Natural killer cell (primary cell): Measurements from ENCODE around the gene KIF6. TPM values are rescaled to one million over a fixed set of nuclear protein-coding genes. Genes with fewer than 3 reads are reported as not detected.

Experiments
- ATAC-seq, 3 donors: fragments of 150-1000 bp in 2 of 3; fragments of 200-7000 bp in 1 of 3; cut with Tn5 transposase; 1 replicate in 1 of 3; 2 replicates in 2 of 3; pipeline ENCODE4 v1.10.0; 2021; ENCODE audit warnings: mild to moderate bottlenecking in 2 of 3, moderate library complexity in 2 of 3
- DNase-seq, 2 donors: peaks; one replicate each; pipeline versions ENCODE4 v3.0.0 to v3.0.0-alpha.2; 2013 to 2021; ENCODE audit warnings: mixed read lengths in 1 of 2
- H3K27ac ChIP-seq: one replicate; pipeline ENCODE4 v1.5.1; 2013; ENCODE audit warnings: mild to moderate bottlenecking, low read length
- H3K27me3 ChIP-seq: one replicate; pipeline ENCODE4 v1.6.1; 2013; ENCODE audit warnings: low read length; ENCODE audit not compliant: control insufficient read depth, insufficient read depth
- H3K36me3 ChIP-seq: one replicate; pipeline ENCODE4 v1.6.1; 2013; ENCODE audit warnings: low read length; ENCODE audit not compliant: control insufficient read depth, insufficient read depth
- H3K4me1 ChIP-seq: one replicate; pipeline ENCODE4 v1.6.1; 2013; ENCODE audit warnings: low read length; ENCODE audit not compliant: control insufficient read depth, insufficient read depth
- H3K4me3 ChIP-seq: one replicate; pipeline ENCODE4 v1.5.1; 2013; ENCODE audit warnings: low read length
- H3K9me3 ChIP-seq: one replicate; pipeline ENCODE4 v1.6.1; 2013; ENCODE audit warnings: low read length; ENCODE audit not compliant: control insufficient read depth, insufficient read depth
- H3K27ac Mint-ChIP-seq, 2 donors: one replicate each; pipeline ENCODE4 v1.8.0; 2022; ENCODE audit warnings: mild to moderate bottlenecking in 2 of 2, mixed read lengths in 2 of 2, moderate library complexity in 1 of 2
- H3K27me3 Mint-ChIP-seq, 2 donors: one replicate each; pipeline ENCODE4 v1.8.0; 2022; ENCODE audit warnings: low read depth in 2 of 2, mixed read lengths in 2 of 2
- H3K36me3 Mint-ChIP-seq: one replicate; pipeline ENCODE4 v1.8.0; 2022; ENCODE audit warnings: mixed read lengths
- H3K4me1 Mint-ChIP-seq, 2 donors: one replicate each; pipeline ENCODE4 v1.8.0; 2022; ENCODE audit warnings: mixed read lengths in 2 of 2
- H3K4me3 Mint-ChIP-seq: one replicate; pipeline ENCODE4 v1.8.0; 2022; ENCODE audit warnings: mild to moderate bottlenecking, moderate library complexity, mixed read lengths
- H3K9me3 Mint-ChIP-seq, 2 donors: one replicate each; pipeline ENCODE4 v1.8.0; 2022; ENCODE audit warnings: mixed read lengths in 2 of 2
- WGBS: methylation state at CpG from one replicate; pipeline ENCODE4 v1.1.7; 2013; ENCODE audit warnings: missing lambda C conversion rate; ENCODE audit not compliant: insufficient coverage; 5-methylcytosine and 5-hydroxymethylcytosine counted together
- intact Hi-C: fragments of 100-400 bp; cut with micrococcal nuclease; formaldehyde crosslinking; loops from one replicate; pipeline ENCODE4 v1.14.2; 2022
- total RNA-seq, 4 donors: library from RNA; stranded (reverse); fragments of 120-200 nt in 1 of 4; gene quantifications; one replicate each; pipeline versions ENCODE4 v1.2.3 to v1.2.4, GENCODE V29; 2013 to 2022
- TF ChIP-seq, protein P1 (sequence below): fragments of 200-600 bp; IDR thresholded peaks from one replicate; pipeline ENCODE4 v1.8.0; 2022; ENCODE audit warnings: antibody characterized with exemption

The KIF6 gene
- total RNA-seq, 3 donors from 2014 or later (not counting 1 experiment from before 2014, with no cell fraction given) = not detected

DNA sequence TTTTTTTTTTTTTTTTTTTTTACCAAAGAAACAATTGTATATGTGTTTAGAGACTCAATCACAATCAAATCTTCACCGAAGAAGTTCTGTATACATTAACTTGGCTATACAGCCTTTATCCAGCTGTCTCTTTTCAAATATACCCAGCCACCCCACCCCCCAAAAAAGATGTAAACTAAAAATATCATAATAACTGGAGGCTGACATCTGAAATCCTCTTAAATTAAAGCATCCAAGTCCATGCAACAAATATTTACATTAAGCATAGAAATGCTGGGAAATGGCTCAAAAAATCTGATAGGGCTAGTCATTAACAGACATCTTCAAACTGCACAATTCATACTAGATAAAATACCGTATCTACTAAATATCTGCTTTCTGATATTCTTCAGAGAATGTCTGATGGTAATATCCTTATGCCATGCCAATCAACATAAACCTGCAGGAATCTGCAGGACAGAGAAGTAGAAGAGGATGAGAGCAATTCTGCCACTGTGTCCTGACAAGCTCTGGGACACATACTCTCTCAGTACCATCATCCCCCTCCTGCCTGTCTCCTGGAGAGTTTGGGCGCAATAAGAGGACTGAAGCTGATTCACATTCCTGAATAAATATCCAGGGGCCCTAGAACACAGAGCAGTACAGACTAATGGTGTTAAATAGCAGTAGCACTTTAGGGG is 152.4 kb downstream of the KIF6 start:
- no peaks in the 10 kb centered on the region for H3K36me3 Mint-ChIP-seq
- peaks cover 0 to 22% of the 10 kb centered on the region in 2 donors for H3K27me3 Mint-ChIP-seq
- WGBS = 90% methylated on average over 2 of the region's 3 CpGs
- no peak overlapping the region for H3K27ac Mint-ChIP-seq
- H3K9me3 Mint-ChIP-seq = peaks cover 0 to 2% of the 10 kb centered on the region in 2 donors
- ATAC-seq (no peak), DNase-seq (no peak)
- H3K9me3 ChIP-seq = no peaks in the 10 kb centered on the region
- no peak overlapping the region for H3K4me3 ChIP-seq
- no peaks in the 10 kb centered on the region for H3K36me3 ChIP-seq
- no peaks in the 10 kb centered on the region for H3K4me1 ChIP-seq
- H3K27me3 ChIP-seq = no peaks in the 10 kb centered on the region
- intact Hi-C loops = no loop called here
- no peaks in the 10 kb centered on the region for H3K4me1 Mint-ChIP-seq
- no peak overlapping the region for H3K27ac ChIP-seq
- TF ChIP-seq, protein P1, sequence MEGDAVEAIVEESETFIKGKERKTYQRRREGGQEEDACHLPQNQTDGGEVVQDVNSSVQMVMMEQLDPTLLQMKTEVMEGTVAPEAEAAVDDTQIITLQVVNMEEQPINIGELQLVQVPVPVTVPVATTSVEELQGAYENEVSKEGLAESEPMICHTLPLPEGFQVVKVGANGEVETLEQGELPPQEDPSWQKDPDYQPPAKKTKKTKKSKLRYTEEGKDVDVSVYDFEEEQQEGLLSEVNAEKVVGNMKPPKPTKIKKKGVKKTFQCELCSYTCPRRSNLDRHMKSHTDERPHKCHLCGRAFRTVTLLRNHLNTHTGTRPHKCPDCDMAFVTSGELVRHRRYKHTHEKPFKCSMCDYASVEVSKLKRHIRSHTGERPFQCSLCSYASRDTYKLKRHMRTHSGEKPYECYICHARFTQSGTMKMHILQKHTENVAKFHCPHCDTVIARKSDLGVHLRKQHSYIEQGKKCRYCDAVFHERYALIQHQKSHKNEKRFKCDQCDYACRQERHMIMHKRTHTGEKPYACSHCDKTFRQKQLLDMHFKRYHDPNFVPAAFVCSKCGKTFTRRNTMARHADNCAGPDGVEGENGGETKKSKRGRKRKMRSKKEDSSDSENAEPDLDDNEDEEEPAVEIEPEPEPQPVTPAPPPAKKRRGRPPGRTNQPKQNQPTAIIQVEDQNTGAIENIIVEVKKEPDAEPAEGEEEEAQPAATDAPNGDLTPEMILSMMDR = no peak
- H3K4me3 Mint-ChIP-seq = no peak overlapping the region

DNA sequence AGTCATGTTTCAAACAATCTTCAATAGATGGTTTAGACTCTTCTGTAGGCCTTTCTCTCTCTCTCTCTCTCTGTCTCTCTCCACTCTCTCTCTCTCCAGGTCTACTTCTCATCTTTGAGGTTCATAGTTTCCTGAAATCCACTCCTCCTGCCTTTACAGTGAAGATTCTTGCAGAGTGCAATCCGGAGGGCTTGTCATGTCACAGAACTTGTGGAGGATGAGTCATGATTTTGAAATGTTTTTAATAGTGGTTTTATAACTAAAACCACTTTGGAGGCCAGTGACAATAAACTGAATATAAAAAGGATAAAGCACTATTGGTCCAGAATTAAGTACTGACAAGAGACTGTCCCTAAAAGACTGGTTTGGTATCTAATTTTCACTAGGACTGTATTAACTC is 156.3 kb downstream of the KIF6 start:
- no peak overlapping the region for H3K27ac ChIP-seq
- DNase-seq = no peak
- peaks cover 0 to 2% of the 10 kb centered on the region in 2 donors for H3K9me3 Mint-ChIP-seq
- no peak overlapping the region for H3K4me3 ChIP-seq
- intact Hi-C loops = no loop called here
- no peaks in the 10 kb centered on the region for H3K36me3 ChIP-seq
- TF ChIP-seq, protein P1 = no peak
- no peaks in the 10 kb centered on the region for H3K4me1 ChIP-seq
- ATAC-seq = no peak
- 80% methylated on average over 1 of the region's 1 CpG for WGBS
- peaks cover 7 to 21% of the 10 kb centered on the region in 2 donors for H3K27me3 Mint-ChIP-seq
- H3K4me3 Mint-ChIP-seq = no peak overlapping the region
- no peaks in the 10 kb centered on the region for H3K9me3 ChIP-seq
- no peak overlapping the region for H3K27ac Mint-ChIP-seq
- H3K4me1 Mint-ChIP-seq = no peaks in the 10 kb centered on the region
- no peaks in the 10 kb centered on the region for H3K27me3 ChIP-seq
- H3K36me3 Mint-ChIP-seq = no peaks in the 10 kb centered on the region

DNA sequence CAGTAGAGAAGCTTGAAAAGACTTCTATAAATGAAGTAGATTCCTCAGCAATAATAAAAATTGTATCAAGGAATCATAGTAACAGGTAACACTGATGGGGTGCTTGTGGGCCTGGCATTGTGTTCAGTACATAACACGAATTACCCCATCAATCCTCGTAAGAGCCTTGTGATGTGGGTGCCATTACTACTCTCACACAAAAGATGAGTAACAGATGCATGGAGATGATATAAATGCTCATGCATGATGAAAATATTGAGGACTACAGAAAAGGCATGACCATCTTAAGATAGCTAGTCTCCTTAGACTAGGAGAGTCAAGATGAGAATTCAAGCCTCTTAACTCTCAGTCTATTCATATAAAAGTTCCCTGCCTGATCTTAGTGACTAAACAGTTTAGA is 158.1 kb downstream of the KIF6 start:
- H3K27me3 Mint-ChIP-seq = peaks cover 7 to 21% of the 10 kb centered on the region in 2 donors
- ATAC-seq = no peak
- H3K36me3 Mint-ChIP-seq = no peaks in the 10 kb centered on the region
- H3K9me3 Mint-ChIP-seq = peaks cover 0 to 2% of the 10 kb centered on the region in 2 donors
- H3K4me3 Mint-ChIP-seq = no peak overlapping the region
- no peaks in the 10 kb centered on the region for H3K27me3 ChIP-seq
- no peaks in the 10 kb centered on the region for H3K4me1 Mint-ChIP-seq
- intact Hi-C loops = no loop called here
- no peak overlapping the region for H3K27ac Mint-ChIP-seq
- TF ChIP-seq, protein P1 = no peak
- WGBS = 100% methylated on average over 1 of the region's 2 CpGs
- no peaks in the 10 kb centered on the region for H3K36me3 ChIP-seq
- no peak for DNase-seq
- no peaks in the 10 kb centered on the region for H3K4me1 ChIP-seq
- no peaks in the 10 kb centered on the region for H3K9me3 ChIP-seq
- H3K4me3 ChIP-seq = no peak overlapping the region
- no peak overlapping the region for H3K27ac ChIP-seq

DNA sequence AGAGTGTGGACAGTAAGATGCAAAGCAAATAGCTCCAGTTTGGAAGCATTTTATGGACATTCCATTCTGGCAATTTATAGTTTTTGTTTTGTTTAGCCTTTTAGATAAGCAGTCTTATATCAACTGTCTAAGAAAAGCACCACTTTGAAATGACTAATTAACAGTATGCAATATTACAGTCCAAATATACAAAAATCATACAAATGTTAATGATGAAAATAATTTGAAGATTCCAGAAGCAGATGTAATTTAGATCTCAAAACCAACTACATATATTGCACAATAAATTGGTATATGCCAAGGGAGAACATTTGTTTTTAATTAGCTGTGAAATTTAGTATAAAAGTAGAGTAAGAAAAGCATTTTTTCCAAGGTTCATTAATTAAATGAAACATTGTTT is 158.8 kb downstream of the KIF6 start:
- intact Hi-C loops = no loop called here
- no peak overlapping the region for H3K4me3 Mint-ChIP-seq
- Histone ChIP-seq H3K4me1 (no peaks in the 10 kb centered on the region), H3K4me3 (no peak overlapping the region), H3K36me3 (no peaks in the 10 kb centered on the region), H3K9me3 (no peaks in the 10 kb centered on the region), H3K27ac (no peak overlapping the region), H3K27me3 (no peaks in the 10 kb centered on the region)
- no peak overlapping the region for H3K27ac Mint-ChIP-seq
- TF ChIP-seq, protein P1 = no peak
- peaks cover 7 to 14% of the 10 kb centered on the region in 2 donors for H3K27me3 Mint-ChIP-seq
- DNase-seq = no peak
- ATAC-seq = no peak
- H3K36me3 Mint-ChIP-seq = no peaks in the 10 kb centered on the region
- no peaks in the 10 kb centered on the region for H3K4me1 Mint-ChIP-seq
- H3K9me3 Mint-ChIP-seq = peaks cover 0 to 2% of the 10 kb centered on the region in 2 donors
